ENCODE measurements around the gene MEGF8.

Gene MEGF8

DNA sequence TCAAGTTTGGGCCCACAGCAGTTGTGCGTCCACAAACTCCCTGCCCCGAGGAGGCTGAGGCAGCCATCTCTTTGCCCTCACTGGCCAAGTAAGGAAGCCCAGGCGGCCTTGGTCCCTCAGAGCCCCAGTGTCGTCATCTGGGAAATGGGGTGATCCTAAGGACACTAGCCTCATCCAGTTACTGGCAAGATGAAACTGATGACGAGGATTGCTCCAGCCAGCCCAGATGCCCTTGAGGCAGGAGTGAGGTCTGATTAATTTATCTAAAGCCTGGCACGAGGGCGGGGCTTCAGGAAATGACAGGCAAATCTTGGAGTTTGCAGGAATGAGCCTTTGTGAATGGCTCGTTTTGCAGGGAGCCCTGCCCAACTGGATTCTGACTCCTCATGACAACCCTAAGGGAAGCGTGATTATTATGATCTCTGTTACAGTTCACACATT is 96.2 kb downstream of the MEGF8 start:
- DNase-seq: no peak

DNA sequence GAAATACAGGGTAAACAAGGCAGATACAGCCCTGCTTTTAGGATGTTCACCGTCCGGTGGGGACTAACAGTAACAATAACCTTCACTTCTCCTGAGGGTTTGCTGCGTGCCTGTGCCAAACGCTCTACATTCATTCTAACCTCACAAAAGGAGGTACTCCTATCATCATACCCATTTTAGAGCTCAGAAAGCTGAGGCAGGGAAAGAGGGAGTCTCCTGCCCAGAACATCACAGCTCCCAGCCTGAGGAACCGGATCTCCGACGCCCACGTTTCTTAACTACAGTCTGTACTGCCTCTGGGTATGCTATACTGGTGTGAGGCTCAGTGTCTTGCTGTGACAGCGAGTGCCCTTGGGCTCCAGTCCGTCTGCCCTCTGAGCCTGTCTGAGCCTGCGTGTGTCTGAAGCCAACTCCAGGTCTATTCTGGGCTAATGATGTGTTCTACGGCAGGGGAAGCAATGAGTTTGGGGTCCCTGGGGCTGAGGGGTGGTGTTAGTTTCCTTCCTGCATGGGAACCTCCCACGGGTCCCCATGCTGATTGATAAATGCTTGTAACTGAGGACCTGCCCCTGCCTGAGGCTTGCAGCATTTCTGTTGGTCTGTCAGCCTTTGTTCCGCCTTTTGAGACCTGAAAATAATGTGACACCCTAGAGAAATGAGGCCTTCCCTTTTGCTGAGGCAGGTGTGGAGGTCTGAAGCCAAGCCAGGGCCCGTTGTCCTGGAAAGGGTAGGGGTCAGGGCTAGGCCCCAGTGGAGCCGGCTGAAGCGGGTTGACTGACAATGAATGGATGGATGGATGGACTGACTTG is 96.9 kb downstream of the MEGF8 start:
- no peak for DNase-seq

DNA sequence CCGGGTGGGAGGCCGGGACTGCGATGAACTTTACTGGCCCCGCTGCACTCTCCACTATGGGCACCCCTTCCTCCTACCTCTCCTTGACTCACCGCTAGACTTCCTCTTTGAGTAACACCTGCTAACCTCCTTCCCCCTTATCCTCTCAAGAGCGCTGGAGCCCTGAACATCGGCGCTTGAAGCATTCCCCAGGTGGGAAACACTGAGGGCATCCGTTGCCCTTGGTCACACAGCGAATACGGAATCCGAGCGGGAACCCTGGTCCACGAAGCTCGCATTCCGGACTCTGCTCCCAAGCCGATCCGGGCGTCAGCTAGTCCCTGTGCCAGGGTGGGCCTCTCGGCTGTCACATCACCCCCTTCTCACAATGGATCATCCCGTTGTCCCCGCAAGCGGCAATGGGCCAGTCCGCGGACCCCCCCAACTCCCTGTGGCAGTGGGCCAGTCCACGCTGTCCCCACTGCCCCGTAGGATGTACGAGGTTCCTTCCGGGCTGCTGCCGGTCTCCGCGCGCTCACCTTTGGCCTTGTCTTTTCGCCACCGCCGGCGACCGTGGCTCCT is 97.5 kb downstream of the MEGF8 start:
- no peak for DNase-seq

DNA sequence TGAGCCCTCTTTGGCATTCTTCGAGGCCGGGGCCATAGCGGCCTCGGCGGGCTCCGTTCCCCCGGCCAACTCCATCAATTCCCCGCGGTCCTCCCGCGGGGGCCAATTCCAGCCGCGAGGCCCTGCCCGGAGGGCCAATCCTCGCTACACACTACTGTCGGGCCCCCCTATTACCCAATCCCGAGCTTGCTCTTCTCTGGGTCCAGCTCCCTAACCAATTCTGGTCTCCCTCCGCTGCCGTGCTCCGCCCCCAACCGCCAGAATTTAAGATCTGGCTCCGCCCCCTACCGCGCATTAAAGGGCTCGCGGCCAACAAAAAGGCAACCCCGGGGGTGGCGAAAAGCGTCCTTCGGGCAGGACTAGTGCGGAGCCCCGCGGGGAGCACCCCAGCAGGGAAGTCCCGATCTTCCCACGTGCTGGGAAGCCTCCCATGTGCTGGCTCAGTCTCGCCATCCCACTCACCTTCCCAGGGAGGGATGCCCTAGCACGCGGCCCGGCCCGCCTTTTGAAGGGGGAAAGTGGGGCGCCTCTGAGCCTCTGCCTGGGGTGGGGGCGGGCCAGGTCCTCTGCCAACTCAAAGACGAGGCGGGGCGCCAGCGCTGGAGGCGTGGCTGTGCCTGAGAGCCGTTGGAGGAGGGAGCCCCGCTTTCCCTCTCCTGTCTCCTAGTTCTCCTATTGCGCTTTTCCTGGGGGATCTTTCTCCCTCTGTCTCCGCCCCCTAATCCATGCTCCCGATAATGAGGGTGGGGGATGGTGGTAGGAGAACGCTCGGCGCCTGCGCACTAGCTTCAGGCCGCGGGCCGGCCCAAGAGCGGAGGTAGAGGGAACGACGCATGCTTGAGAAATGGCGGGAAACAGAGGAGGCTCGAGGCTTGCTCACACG is 98.3 kb downstream of the MEGF8 start:
- DNase-seq: no peak

DNA sequence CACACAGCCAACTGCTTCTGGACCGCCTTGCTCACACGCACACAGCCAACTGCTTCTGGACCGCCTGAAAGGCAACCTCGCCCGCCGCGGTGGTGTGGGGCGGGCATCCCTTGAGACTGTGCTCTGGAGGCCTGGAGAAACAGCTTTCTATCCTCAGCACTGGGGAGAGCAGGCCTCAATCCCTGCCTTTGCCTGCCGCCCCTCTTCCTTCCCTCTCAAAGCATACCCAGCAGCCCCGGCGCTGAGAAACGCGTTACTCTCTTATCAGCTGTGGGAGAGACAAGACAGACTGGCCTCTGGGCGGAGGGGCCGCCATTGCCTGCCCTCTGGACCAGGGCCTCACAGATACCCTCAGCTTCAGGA is 98.9 kb downstream of the MEGF8 start:
- no peak for DNase-seq

DNA sequence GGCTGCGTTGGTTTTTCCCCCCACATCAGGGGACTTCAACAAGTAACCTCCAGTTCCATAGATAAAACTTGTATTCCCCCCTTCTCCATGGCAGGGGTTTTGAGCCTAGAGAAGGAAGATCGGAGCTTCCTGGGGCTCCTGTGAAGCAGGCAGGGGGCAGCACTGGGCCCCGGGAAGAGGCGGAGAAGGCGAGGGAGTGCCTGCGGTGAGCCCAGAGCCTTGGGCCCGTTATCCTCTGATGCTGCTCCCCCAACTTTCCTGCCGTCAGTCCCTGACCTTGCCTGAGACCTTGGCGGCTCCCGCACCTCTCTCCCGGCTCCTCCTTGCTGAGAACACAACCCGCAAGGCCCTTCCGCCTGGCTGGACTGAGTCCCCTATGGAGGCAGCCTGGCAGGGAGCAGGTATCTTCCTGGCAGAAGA is 99.3 kb downstream of the MEGF8 start:
- DNase-seq: no peak

DNA sequence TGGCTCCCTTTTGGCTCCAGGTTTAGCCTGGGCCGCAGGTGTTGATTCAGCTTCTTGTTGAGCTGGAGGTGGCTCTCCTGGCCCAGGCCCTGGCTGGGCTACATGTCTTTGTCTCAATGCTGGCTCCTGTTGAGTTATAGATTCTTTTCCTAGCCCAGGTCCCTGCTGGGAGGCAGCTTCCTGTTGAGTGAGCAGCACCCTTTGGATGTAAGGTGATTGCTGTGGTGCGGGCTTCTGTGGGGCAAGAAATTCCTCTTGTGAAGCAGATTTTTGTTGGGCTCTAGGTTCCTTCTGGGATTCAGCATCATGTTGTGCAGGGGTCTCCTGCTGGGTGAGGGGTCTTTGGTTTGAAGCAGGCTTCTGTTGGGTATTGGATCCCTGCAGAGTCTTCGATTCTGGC is 101.2 kb downstream of the MEGF8 start:
- DNase-seq: no peak

DNA sequence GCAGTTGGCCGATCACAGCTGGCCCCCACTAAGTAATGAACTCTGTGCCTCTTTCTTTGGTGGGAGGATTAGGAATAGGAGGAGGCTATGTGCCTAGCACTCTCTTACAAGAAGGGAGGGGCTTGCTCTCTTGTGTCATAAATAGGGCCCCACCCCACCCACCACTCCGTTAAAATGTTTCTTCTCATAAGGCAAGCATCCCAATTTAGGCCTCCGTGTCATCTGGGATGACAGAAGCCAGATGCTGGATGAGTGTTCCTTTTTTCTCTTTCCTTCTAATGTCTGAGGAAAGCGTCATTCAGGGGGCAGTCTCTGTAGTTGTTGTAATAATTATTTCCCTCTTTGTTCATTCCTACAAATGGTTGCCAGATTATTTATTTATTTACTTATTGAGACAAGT is 101.9 kb downstream of the MEGF8 start, which contains the start of gene LIPE:
TSS of gene LIPE (minus strand) at position 76 of the 400 bp plus-strand sequence. CDS start 239 bp downstream, outside the sequence.
- no peak for DNase-seq
